ENCODE results near the gene VWA8. TPM values are rescaled to one million over a fixed set of nuclear protein-coding genes. Genes with fewer than 3 reads are reported as not detected.
"Not testable (repeated sequence)": the region's sequence is repeated elsewhere in the genome, so short reads cannot be mapped to it uniquely, and the experiment has no call there.

Gene VWA8
- polyA plus RNA-seq, 1 donor: 11.6 TPM

GRCh38 chr13:41641961-41642360 is 318.9 kb downstream of the VWA8 start:
- Histone ChIP-seq H3K4me3 (ENCODE audit: low read length) (no peak overlapping the region), H3K4me1 (ENCODE audit: control insufficient read depth, insufficient read depth, low read length) (peaks cover 18% of the 10 kb centered on the region), H3K27ac (ENCODE audit: low read length) (no peak overlapping the region), H3K9me3 (ENCODE audit: control insufficient read depth, low read depth, low read length) (no peaks in the 10 kb centered on the region), H3K36me3 (ENCODE audit: control insufficient read depth, insufficient read depth, low read length) (no peaks in the 10 kb centered on the region), H3K27me3 (ENCODE audit: control insufficient read depth, insufficient read depth, low read length) (no peaks in the 10 kb centered on the region)
- DNase-seq: no peak
- no CpG with 5 or more reads among the region's 4 CpGs for WGBS (ENCODE audit: insufficient coverage, low lambda C conversion rate)

- Histone ChIP-seq H3K4me3 (ENCODE audit: low read length) (no peak overlapping the region), H3K27ac (ENCODE audit: low read length) (no peak overlapping the region), H3K27me3 (ENCODE audit: control insufficient read depth, insufficient read depth, low read length) (no peaks in the 10 kb centered on the region), H3K4me1 (ENCODE audit: control insufficient read depth, insufficient read depth, low read length) (peaks cover 18% of the 10 kb centered on the region), H3K9me3 (ENCODE audit: control insufficient read depth, low read depth, low read length) (no peaks in the 10 kb centered on the region), H3K36me3 (ENCODE audit: control insufficient read depth, insufficient read depth, low read length) (no peaks in the 10 kb centered on the region)
- no peak for DNase-seq
- WGBS (ENCODE audit: insufficient coverage, low lambda C conversion rate): no CpG with 5 or more reads among the region's 1 CpG
Measured at GRCh38 chr13:41641429-41641828, 319.5 kb downstream of the VWA8 start.

GRCh38 chr13:41639955-41640780 is 320.7 kb downstream of the VWA8 start:
- no peak overlapping the region for H3K4me3 ChIP-seq (ENCODE audit: low read length)
- H3K9me3 ChIP-seq (ENCODE audit: control insufficient read depth, low read depth, low read length): no peaks in the 10 kb centered on the region
- WGBS (ENCODE audit: insufficient coverage, low lambda C conversion rate): 100% methylated on average over 1 of the region's 4 CpGs
- H3K36me3 ChIP-seq (ENCODE audit: control insufficient read depth, insufficient read depth, low read length): no peaks in the 10 kb centered on the region
- H3K4me1 ChIP-seq (ENCODE audit: control insufficient read depth, insufficient read depth, low read length): peaks cover 14% of the 10 kb centered on the region
- no peaks in the 10 kb centered on the region for H3K27me3 ChIP-seq (ENCODE audit: control insufficient read depth, insufficient read depth, low read length)
- H3K27ac ChIP-seq (ENCODE audit: low read length): no peak overlapping the region
- peak; percentile 31 to 60 for DNase-seq

- Histone ChIP-seq H3K4me3 (ENCODE audit: low read length) (no peak overlapping the region), H3K27ac (ENCODE audit: low read length) (no peak overlapping the region)
Measured at GRCh38 chr13:41639237-41639904, 321.5 kb downstream of the VWA8 start.

GRCh38 chr13:41637586-41637985 is 323.3 kb downstream of the VWA8 start:
- 100% methylated on average over 1 of the region's 1 CpG for WGBS (ENCODE audit: insufficient coverage, low lambda C conversion rate)
- Histone ChIP-seq H3K9me3 (ENCODE audit: control insufficient read depth, low read depth, low read length) (no peaks in the 10 kb centered on the region), H3K4me1 (ENCODE audit: control insufficient read depth, insufficient read depth, low read length) (peaks cover 5% of the 10 kb centered on the region), H3K27ac (ENCODE audit: low read length) (no peak overlapping the region), H3K27me3 (ENCODE audit: control insufficient read depth, insufficient read depth, low read length) (no peaks in the 10 kb centered on the region), H3K36me3 (ENCODE audit: control insufficient read depth, insufficient read depth, low read length) (no peaks in the 10 kb centered on the region), H3K4me3 (ENCODE audit: low read length) (no peak overlapping the region)
- no peak for DNase-seq

More at GRCh38 chr13:41639237-41639904, 321.5 kb downstream of the VWA8 start:
- H3K9me3 ChIP-seq (ENCODE audit: control insufficient read depth, low read depth, low read length): no peaks in the 10 kb centered on the region
- WGBS (ENCODE audit: insufficient coverage, low lambda C conversion rate): 93% methylated on average over 2 of the region's 7 CpGs
- no peaks in the 10 kb centered on the region for H3K36me3 ChIP-seq (ENCODE audit: control insufficient read depth, insufficient read depth, low read length)
- peaks cover 8% of the 10 kb centered on the region for H3K4me1 ChIP-seq (ENCODE audit: control insufficient read depth, insufficient read depth, low read length)
- no peaks in the 10 kb centered on the region for H3K27me3 ChIP-seq (ENCODE audit: control insufficient read depth, insufficient read depth, low read length)
- DNase-seq: no peak

GRCh38 chr13:41637032-41637431 is 323.9 kb downstream of the VWA8 start:
- not testable (repeated sequence) for DNase-seq; H3K4me3 ChIP-seq (ENCODE audit: low read length); H3K27me3 ChIP-seq (ENCODE audit: control insufficient read depth, insufficient read depth, low read length); H3K36me3 ChIP-seq (ENCODE audit: control insufficient read depth, insufficient read depth, low read length); H3K27ac ChIP-seq (ENCODE audit: low read length); H3K9me3 ChIP-seq (ENCODE audit: control insufficient read depth, low read depth, low read length); H3K4me1 ChIP-seq (ENCODE audit: control insufficient read depth, insufficient read depth, low read length)
- WGBS (ENCODE audit: insufficient coverage, low lambda C conversion rate): no CpG with 5 or more reads among the region's 5 CpGs

GRCh38 chr13:41636590-41636989 is 324.3 kb downstream of the VWA8 start:
- H3K4me3 ChIP-seq (ENCODE audit: low read length); H3K36me3 ChIP-seq (ENCODE audit: control insufficient read depth, insufficient read depth, low read length); H3K4me1 ChIP-seq (ENCODE audit: control insufficient read depth, insufficient read depth, low read length); H3K27me3 ChIP-seq (ENCODE audit: control insufficient read depth, insufficient read depth, low read length); DNase-seq; H3K27ac ChIP-seq (ENCODE audit: low read length); H3K9me3 ChIP-seq (ENCODE audit: control insufficient read depth, low read depth, low read length): not testable (repeated sequence)

GRCh38 chr13:41634407-41634806 is 326.5 kb downstream of the VWA8 start:
- Histone ChIP-seq H3K36me3 (ENCODE audit: control insufficient read depth, insufficient read depth, low read length) (no peaks in the 10 kb centered on the region), H3K4me1 (ENCODE audit: control insufficient read depth, insufficient read depth, low read length) (peaks cover 2% of the 10 kb centered on the region), H3K27ac (ENCODE audit: low read length) (no peak overlapping the region), H3K9me3 (ENCODE audit: control insufficient read depth, low read depth, low read length) (no peaks in the 10 kb centered on the region), H3K27me3 (ENCODE audit: control insufficient read depth, insufficient read depth, low read length) (no peaks in the 10 kb centered on the region), H3K4me3 (ENCODE audit: low read length) (no peak overlapping the region)
- DNase-seq: no peak
- 80% methylated on average over 1 of the region's 3 CpGs for WGBS (ENCODE audit: insufficient coverage, low lambda C conversion rate)

- WGBS (ENCODE audit: insufficient coverage, low lambda C conversion rate): 80% methylated on average over 1 of the region's 4 CpGs
- H3K4me1 ChIP-seq (ENCODE audit: control insufficient read depth, insufficient read depth, low read length): no peaks in the 10 kb centered on the region
- H3K27ac ChIP-seq (ENCODE audit: low read length): no peak overlapping the region
- DNase-seq: no peak
- no peaks in the 10 kb centered on the region for H3K36me3 ChIP-seq (ENCODE audit: control insufficient read depth, insufficient read depth, low read length)
- H3K9me3 ChIP-seq (ENCODE audit: control insufficient read depth, low read depth, low read length): no peaks in the 10 kb centered on the region
- no peaks in the 10 kb centered on the region for H3K27me3 ChIP-seq (ENCODE audit: control insufficient read depth, insufficient read depth, low read length)
- H3K4me3 ChIP-seq (ENCODE audit: low read length): no peak overlapping the region
Measured at GRCh38 chr13:41633776-41634175, 327.1 kb downstream of the VWA8 start.

- no peak overlapping the region for H3K4me3 ChIP-seq (ENCODE audit: low read length)
- no peak overlapping the region for H3K27ac ChIP-seq (ENCODE audit: low read length)
- 83% methylated on average over 1 of the region's 5 CpGs for WGBS (ENCODE audit: insufficient coverage, low lambda C conversion rate)
- H3K36me3 ChIP-seq (ENCODE audit: control insufficient read depth, insufficient read depth, low read length): no peaks in the 10 kb centered on the region
- no peak for DNase-seq
- H3K9me3 ChIP-seq (ENCODE audit: control insufficient read depth, low read depth, low read length): no peaks in the 10 kb centered on the region
- no peaks in the 10 kb centered on the region for H3K4me1 ChIP-seq (ENCODE audit: control insufficient read depth, insufficient read depth, low read length)
- no peaks in the 10 kb centered on the region for H3K27me3 ChIP-seq (ENCODE audit: control insufficient read depth, insufficient read depth, low read length)
Measured at GRCh38 chr13:41631296-41631965, 329.5 kb downstream of the VWA8 start.
